Fibroblast of lung (primary cell): ENCODE results near the gene TOGARAM1.

ENCODE experiments used
- EZH2 ChIP-seq: IDR thresholded peaks from 2 replicates; pipeline ENCODE4 v1.5.1; 2012; ENCODE audit warnings: low read length, control low read depth, mild to moderate bottlenecking; ENCODE audit errors: missing control alignments
- TF ChIP-seq, protein P1 (sequence below), 2 donors: IDR thresholded peaks in 1 of 2; conservative IDR thresholded peaks in 1 of 2; 1 replicate in 1 of 2; 2 replicates in 1 of 2; pipeline ENCODE4 v1.5.1; 2011 to 2012; ENCODE audit warnings: low read length in 2 of 2, control low read depth in 1 of 2, inconsistent platforms in 1 of 2, low read depth in 1 of 2, mild to moderate bottlenecking in 1 of 2

DNA sequence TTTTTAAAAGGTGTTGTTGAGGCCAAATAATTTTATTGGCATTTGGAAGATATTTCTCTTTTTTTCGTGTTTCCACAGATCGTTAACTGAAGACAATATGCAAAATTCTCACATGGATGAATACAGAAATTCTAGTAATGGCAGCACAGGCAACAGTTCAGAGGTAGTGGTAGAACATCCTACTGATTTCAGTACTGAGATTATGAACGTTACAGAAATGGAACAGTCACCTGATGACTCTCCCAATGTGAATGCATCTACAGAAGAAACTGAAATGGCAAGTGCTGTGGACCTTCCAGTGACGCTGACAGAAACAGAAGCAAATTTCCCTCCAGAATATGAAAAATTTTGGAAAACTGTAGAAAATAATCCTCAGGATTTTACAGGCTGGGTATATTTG is 133.2 kb downstream of the TOGARAM1 start:
- TF ChIP-seq, protein P1, sequence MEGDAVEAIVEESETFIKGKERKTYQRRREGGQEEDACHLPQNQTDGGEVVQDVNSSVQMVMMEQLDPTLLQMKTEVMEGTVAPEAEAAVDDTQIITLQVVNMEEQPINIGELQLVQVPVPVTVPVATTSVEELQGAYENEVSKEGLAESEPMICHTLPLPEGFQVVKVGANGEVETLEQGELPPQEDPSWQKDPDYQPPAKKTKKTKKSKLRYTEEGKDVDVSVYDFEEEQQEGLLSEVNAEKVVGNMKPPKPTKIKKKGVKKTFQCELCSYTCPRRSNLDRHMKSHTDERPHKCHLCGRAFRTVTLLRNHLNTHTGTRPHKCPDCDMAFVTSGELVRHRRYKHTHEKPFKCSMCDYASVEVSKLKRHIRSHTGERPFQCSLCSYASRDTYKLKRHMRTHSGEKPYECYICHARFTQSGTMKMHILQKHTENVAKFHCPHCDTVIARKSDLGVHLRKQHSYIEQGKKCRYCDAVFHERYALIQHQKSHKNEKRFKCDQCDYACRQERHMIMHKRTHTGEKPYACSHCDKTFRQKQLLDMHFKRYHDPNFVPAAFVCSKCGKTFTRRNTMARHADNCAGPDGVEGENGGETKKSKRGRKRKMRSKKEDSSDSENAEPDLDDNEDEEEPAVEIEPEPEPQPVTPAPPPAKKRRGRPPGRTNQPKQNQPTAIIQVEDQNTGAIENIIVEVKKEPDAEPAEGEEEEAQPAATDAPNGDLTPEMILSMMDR (conservative IDR thresholded peaks at IDR 0.05 in 1 of 2, IDR thresholded peaks at IDR 0.05 in 1 of 2; ENCODE audit: low read depth in 1 of 2, low read length in 2 of 2): no peak
- no peak for TF ChIP-seq EZH2
